ENCODE data around the gene WNT3A. TPM values are rescaled to one million over a fixed set of nuclear protein-coding genes. Genes with fewer than 3 reads are reported as not detected.

The WNT3A gene
- total RNA-seq, 4 donors from 2014 or later, result not detected

DNA sequence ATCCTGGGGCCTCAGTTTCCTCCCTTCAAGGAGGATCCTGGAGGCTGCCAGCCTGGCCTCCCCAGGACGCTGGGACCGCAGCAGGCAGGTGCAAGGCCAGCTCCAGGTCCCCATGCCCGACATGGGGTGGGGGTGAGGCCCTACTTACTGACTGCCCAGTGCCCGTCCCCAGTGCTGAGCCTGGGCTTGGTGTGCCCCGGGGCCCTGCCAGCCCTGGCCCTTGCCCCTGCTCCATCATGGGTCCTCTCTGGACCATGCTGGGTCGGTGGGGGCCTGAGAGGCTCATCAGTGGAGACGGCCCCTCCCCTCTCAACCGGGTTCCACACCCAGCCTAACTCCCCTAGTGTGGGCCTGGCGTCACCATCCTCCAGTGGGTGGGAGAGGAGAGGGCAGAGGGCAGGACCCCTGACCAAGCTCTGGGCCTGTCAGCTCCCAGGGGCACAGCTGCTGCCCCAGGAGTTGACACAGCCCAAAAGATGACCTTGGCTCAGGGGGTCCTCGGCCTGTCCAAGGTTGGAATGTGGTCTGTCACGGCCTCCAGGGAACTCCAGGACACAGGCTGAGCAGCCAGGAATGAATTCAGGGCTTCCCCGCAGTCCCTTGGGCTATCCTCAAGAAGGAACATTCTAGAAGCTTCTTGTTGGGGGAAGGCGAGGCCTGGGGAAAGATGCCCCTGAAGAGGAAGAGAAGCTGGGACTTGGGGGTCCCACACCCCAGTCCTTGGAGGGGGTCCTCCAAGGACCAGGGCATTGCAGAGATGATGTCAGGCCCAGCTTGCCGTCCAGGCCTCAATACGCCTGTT lies 58.1 kb downstream of the WNT3A start:
- Histone ChIP-seq H3K4me1 (no peaks in the 10 kb centered on the region), H3K36me3 (no peaks in the 10 kb centered on the region), H3K27me3 (peaks cover 12 to 40% of the 10 kb centered on the region in 2 donors), H3K27ac (no peak overlapping the region), H3K4me3 (no peak overlapping the region), H3K9me3 (no peaks in the 10 kb centered on the region)
- DNase-seq, result no peak
- intact Hi-C loops (cut with DNase I; ENCODE audit: low total_unique reads), result no loop called here
- TF ChIP-seq, protein P1, sequence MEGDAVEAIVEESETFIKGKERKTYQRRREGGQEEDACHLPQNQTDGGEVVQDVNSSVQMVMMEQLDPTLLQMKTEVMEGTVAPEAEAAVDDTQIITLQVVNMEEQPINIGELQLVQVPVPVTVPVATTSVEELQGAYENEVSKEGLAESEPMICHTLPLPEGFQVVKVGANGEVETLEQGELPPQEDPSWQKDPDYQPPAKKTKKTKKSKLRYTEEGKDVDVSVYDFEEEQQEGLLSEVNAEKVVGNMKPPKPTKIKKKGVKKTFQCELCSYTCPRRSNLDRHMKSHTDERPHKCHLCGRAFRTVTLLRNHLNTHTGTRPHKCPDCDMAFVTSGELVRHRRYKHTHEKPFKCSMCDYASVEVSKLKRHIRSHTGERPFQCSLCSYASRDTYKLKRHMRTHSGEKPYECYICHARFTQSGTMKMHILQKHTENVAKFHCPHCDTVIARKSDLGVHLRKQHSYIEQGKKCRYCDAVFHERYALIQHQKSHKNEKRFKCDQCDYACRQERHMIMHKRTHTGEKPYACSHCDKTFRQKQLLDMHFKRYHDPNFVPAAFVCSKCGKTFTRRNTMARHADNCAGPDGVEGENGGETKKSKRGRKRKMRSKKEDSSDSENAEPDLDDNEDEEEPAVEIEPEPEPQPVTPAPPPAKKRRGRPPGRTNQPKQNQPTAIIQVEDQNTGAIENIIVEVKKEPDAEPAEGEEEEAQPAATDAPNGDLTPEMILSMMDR (IDR thresholded peaks at IDR 0.05), result no peak
- TF ChIP-seq POLR2A (IDR thresholded peaks at IDR 0.05), result no peak

DNA sequence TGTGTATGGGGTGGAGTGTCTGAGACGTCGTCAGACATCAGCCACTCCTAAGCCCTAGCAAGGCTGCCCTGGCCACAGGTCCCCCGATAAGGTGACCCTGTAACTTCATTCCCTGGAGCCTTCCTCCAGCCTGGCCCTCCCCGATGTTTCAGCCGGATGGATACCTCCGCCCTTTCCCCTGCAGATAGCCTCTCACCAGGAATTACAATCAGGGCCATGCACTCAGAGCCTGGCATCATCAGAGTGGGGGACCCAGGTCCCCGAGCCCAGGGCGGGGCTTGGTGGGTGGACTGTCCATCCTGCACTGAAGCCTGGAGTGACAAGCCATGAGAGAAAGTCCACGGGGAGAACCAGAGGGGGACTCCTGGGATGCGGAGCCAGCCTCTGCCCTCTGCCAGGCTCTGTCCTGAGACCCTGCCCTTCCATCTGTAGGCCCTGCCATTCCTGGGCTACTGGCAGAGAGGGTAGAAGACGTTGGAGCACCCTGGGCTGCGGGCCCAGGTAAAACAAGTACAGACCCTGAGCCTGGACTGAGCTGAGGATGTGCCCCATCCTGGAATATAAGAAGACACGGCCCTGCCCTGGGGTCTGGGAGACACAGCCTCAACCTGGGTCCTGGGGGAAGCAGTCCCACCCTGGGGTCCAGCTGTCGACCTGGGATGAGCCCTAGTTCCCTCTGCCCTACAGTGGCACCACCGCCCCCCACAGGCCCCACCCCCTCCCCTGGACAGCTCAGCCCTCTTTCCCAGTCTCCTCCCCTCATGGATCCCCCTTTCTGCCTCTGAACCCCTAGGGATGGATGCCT lies 58.9 kb downstream of the WNT3A start:
- Histone ChIP-seq H3K27me3 (peaks cover 6 to 32% of the 10 kb centered on the region in 2 donors), H3K27ac (no peak overlapping the region), H3K36me3 (no peaks in the 10 kb centered on the region), H3K4me1 (no peaks in the 10 kb centered on the region), H3K4me3 (no peak overlapping the region), H3K9me3 (no peaks in the 10 kb centered on the region)
- TF ChIP-seq, protein P1 (IDR thresholded peaks at IDR 0.05), result no peak
- no peak for TF ChIP-seq POLR2A (IDR thresholded peaks at IDR 0.05)
- no peak for DNase-seq
- intact Hi-C loops (cut with DNase I; ENCODE audit: low total_unique reads), result no loop called here

DNA sequence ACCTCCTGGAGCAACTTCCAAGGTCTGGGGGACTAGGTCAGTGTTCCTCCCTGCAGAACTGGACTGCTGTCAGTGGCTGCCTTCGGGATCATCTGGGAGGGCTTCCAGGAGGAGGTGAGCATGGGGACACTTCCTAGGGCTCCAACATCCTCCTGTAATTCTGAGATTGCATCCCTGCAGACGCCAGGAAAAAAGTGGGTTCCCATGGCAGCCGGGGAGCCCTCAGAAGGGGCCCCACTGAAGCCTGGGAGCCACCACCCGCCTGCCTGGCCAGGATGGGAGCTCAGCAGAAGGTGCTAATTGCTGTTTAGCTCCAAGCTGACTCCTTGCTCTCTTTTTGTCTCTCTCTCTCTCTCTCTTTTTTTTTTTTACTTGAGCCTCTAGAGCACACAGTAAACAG lies 59.6 kb downstream of the WNT3A start:
- intact Hi-C loops (cut with DNase I; ENCODE audit: low total_unique reads), result no loop called here
- Histone ChIP-seq H3K9me3 (no peaks in the 10 kb centered on the region), H3K27me3 (peaks cover 6 to 26% of the 10 kb centered on the region in 2 donors), H3K4me3 (no peak overlapping the region), H3K27ac (no peak overlapping the region), H3K36me3 (no peaks in the 10 kb centered on the region), H3K4me1 (no peaks in the 10 kb centered on the region)
- no peak for TF ChIP-seq POLR2A (IDR thresholded peaks at IDR 0.05)
- TF ChIP-seq, protein P1 (IDR thresholded peaks at IDR 0.05), result no peak
- DNase-seq, result no peak

DNA sequence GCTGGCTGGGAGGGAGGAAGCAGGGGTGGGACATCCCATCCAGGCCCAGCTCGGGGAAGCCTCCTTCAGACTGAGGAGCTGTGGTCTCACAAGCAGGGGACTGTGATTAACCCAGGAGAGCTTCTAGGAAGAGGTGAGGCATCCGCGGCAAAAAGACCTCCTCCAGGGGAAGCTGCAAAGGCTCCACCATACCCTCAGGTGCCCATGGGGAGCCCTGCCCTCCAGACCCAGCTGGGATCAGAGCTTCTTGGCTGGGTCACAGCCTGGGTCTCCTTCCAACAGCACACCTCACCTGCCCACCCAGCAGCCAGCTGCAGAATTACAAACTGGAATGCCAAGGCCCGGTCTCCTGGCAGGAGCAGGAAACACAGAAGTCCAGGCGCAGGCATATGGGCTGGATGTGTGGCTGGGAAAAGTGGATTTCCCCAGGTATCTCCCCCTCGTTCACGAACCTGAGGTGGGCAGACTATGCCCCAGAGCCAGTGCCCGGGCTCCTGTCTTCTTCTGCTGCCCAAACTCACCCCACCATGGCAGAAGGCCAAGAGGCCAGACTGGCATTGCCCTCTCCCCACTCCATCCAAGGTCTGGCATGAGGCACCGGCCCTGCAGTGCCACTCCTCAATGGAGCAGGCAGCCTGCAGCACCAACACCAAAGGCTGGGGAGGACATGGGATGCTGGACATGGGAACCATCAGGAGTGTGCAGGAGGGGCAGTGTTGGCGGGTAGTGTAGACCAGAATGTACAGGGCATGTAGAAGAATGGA lies 60.3 kb downstream of the WNT3A start:
- H3K4me3 ChIP-seq, result no peak overlapping the region
- no peak overlapping the region for H3K27ac ChIP-seq
- intact Hi-C loops (cut with DNase I; ENCODE audit: low total_unique reads), result no loop called here
- H3K9me3 ChIP-seq, result no peaks in the 10 kb centered on the region
- H3K27me3 ChIP-seq, result peaks cover 6 to 19% of the 10 kb centered on the region in 2 donors
- H3K4me1 ChIP-seq, result no peaks in the 10 kb centered on the region
- TF ChIP-seq, protein P1 (IDR thresholded peaks at IDR 0.05), result no peak
- TF ChIP-seq POLR2A (IDR thresholded peaks at IDR 0.05), result no peak
- no peaks in the 10 kb centered on the region for H3K36me3 ChIP-seq
- DNase-seq, result no peak
